Measurements from ENCODE around the gene MYO9B.

- TF ChIP-seq CTCF (conservative IDR thresholded peaks at IDR 0.05 in 1 of 2, IDR thresholded peaks at IDR 0.05 in 1 of 2; ENCODE audit: low read depth in 1 of 2, low read length in 2 of 2) (no peak), EZH2 (IDR thresholded peaks at IDR 0.05; ENCODE audit: low read length, missing control alignments) (no peak)
These were observed 84.2 kb downstream of the MYO9B start for GRCh38 chr19:17159466-17160393.
